Esophagus muscularis mucosa (tissue), 4 donors: ENCODE data around the gene MARVELD1.

Source experiments
- CTCF ChIP-seq, 3 experiments: fragments of 200-600 bp in 2 of 3; fragments of 450-650 bp in 1 of 3; sonication (generic) in 2 of 3; IDR thresholded peaks; one replicate each; pipeline ENCODE4 v1.5.1; 2017 to 2019; ENCODE audit warnings: antibody characterized with exemption in 3 of 3, mild to moderate bottlenecking in 2 of 3, moderate library complexity in 1 of 3
- EP300 ChIP-seq: sonication (generic); formaldehyde crosslinking; IDR thresholded peaks from one replicate; pipeline ENCODE4 v1.6.1; 2017; ENCODE audit warnings: antibody characterized with exemption
- POLR2A ChIP-seq: fragments of 450-650 bp; IDR thresholded peaks from one replicate; pipeline ENCODE4 v1.6.1; 2017; ENCODE audit warnings: antibody characterized with exemption, moderate library complexity, mild to moderate bottlenecking, low read depth

- TF ChIP-seq CTCF (IDR thresholded peaks at IDR 0.05) = no peak
- no peak for TF ChIP-seq EP300
- no peak for TF ChIP-seq POLR2A
Measured at GRCh38 chr10:97764519-97764931, 51.0 kb downstream of the MARVELD1 start.
